Keratinocyte (primary cell): ENCODE measurements around the gene HYDIN. TPM values are rescaled to one million over a fixed set of nuclear protein-coding genes. Genes with fewer than 3 reads are reported as not detected.
A peak's percentile ranks its signal among the peaks of the same experiment; 100 is the strongest.
"Not testable (repeated sequence)": the region's sequence is repeated elsewhere in the genome, so short reads cannot be mapped to it uniquely, and the experiment has no call there.

Experiments used
- DNase-seq: peaks from one replicate; pipeline ENCODE4 v3.0.0-alpha.2; 2011; ENCODE audit warnings: low read depth, missing footprints, low spot score
- FAIRE-seq: peaks from 2 replicates; lab custom pipeline; 2011; peaks lifted over from hg19 to GRCh38; lab: Jason Lieb, UNC
- H2AFZ ChIP-seq: 2 replicates; pipeline ENCODE4 v1.6.0; 2012; ENCODE audit warnings: low read length, control low read depth, inconsistent platforms; ENCODE audit not compliant: control insufficient read depth
- H3K27ac ChIP-seq: 2 replicates; pipeline ENCODE4 v1.5.1; 2011; ENCODE audit warnings: low read length; ENCODE audit not compliant: control insufficient read depth, insufficient read depth
- H3K27me3 ChIP-seq: 3 replicates; pipeline ENCODE4 v1.6.0; 2011; ENCODE audit warnings: low read length; ENCODE audit not compliant: control insufficient read depth, insufficient read depth; ENCODE audit errors: extremely low read depth
- H3K36me3 ChIP-seq, 2 experiments: 2 replicates in 1 of 2; 3 replicates in 1 of 2; pipeline ENCODE4 v1.5.1; 2011; ENCODE audit warnings: low read length in 2 of 2, mild to moderate bottlenecking in 1 of 2; ENCODE audit not compliant: control insufficient read depth in 2 of 2, insufficient read depth in 2 of 2; ENCODE audit errors: extremely low read depth in 1 of 2
- H3K4me1 ChIP-seq: 3 replicates; pipeline ENCODE4 v1.5.1; 2011; ENCODE audit warnings: low read length; ENCODE audit not compliant: control insufficient read depth, insufficient read depth; ENCODE audit errors: extremely low read depth
- H3K4me2 ChIP-seq: 3 replicates; pipeline ENCODE4 v1.6.0; 2011; ENCODE audit warnings: low read depth, low read length; ENCODE audit not compliant: control insufficient read depth, insufficient read depth; ENCODE audit errors: extremely low read depth
- H3K4me3 ChIP-seq, 3 experiments: fragments of 200-600 bp in 1 of 3; sonication (generic) in 1 of 3; 2 replicates in 2 of 3; 3 replicates in 1 of 3; pipeline ENCODE4 v1.5.1; 2011 to 2016; ENCODE audit warnings: low read length in 3 of 3, mild to moderate bottlenecking in 3 of 3, control low read depth in 2 of 3, inconsistent platforms in 1 of 3, low read depth in 1 of 3, mixed read lengths in 1 of 3, mixed run types in 1 of 3, moderate library complexity in 1 of 3; ENCODE audit not compliant: control insufficient read depth in 2 of 3, insufficient read depth in 2 of 3; ENCODE audit errors: extremely low read depth in 1 of 3
- H3K79me2 ChIP-seq: 2 replicates; pipeline ENCODE4 v1.6.0; 2012; ENCODE audit warnings: low read length; ENCODE audit not compliant: control insufficient read depth, insufficient read depth
- H3K9ac ChIP-seq: 3 replicates; pipeline ENCODE4 v1.6.0; 2011; ENCODE audit warnings: low read length; ENCODE audit not compliant: control insufficient read depth, insufficient read depth; ENCODE audit errors: extremely low read depth
- H3K9me1 ChIP-seq: 3 replicates; pipeline ENCODE4 v1.6.0; 2011; ENCODE audit warnings: low read length; ENCODE audit not compliant: control insufficient read depth, insufficient read depth; ENCODE audit errors: extremely low read depth
- H3K9me3 ChIP-seq: 2 replicates; pipeline ENCODE4 v1.5.1; 2012; ENCODE audit warnings: low read depth, low read length; ENCODE audit not compliant: control insufficient read depth
- H4K20me1 ChIP-seq: 3 replicates; pipeline ENCODE4 v1.6.0; 2011; ENCODE audit warnings: low read length; ENCODE audit not compliant: control insufficient read depth, insufficient read depth; ENCODE audit errors: extremely low read depth
- dilution Hi-C: fragments of 300-500 bp; cut with MboI; formaldehyde crosslinking; loops from one replicate; pipeline ENCODE4 v1.7.0; 2020; ENCODE audit warnings: low sequenced_read_pairs; ENCODE audit not compliant: extremely low pct_ligation_motif_present
- polyA plus RNA-seq, 5 experiments: library from polyadenylated mRNA; depleted of rRNA in 3 of 5; stranded (reverse) in 3 of 5; stranded (forward) in 1 of 5; unstranded in 1 of 5; fragments of >200 nt; gene quantifications; 1 replicate in 1 of 5; 2 replicates in 3 of 5; 3 replicates in 1 of 5; pipeline versions ENCODE4 v1.2.1 to v1.2.3, GENCODE V29; 2011 to 2012; ENCODE audit warnings: missing spikeins in 2 of 5, low read depth in 1 of 5, low replicate concordance in 1 of 5

Gene HYDIN
- polyA plus RNA-seq, 1 donor (not counting 4 experiments of a cell fraction or from before 2014, with no cell fraction given): 0.49 TPM

DNA sequence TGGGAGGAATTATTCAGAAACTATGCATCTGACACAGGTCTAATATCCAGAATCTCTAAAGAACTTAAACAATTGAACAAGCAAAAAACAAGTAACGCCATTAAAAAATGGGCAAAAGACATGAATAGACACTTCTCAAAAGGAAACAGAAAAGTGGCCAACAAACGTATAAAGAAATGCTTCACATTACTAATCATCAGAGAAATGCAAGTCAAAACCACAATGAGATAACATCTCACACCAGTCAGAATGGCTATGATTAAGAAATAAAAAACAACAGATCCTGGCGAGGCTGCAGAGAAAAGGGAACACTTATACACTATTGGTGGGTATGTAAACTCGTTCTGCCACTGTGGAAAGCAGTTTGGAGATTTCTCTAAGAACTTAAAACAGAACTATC lies 379.2 kb downstream of the HYDIN start:
- H3K9me1 ChIP-seq, DNase-seq, H3K9me3 ChIP-seq, H3K4me2 ChIP-seq, H4K20me1 ChIP-seq, H3K79me2 ChIP-seq, H3K27ac ChIP-seq, H3K36me3 ChIP-seq, H3K27me3 ChIP-seq, H3K4me1 ChIP-seq, H3K4me3 ChIP-seq, dilution Hi-C loops, H2AFZ ChIP-seq, H3K9ac ChIP-seq: not testable (repeated sequence)
- FAIRE-seq: peak; percentile 67

DNA sequence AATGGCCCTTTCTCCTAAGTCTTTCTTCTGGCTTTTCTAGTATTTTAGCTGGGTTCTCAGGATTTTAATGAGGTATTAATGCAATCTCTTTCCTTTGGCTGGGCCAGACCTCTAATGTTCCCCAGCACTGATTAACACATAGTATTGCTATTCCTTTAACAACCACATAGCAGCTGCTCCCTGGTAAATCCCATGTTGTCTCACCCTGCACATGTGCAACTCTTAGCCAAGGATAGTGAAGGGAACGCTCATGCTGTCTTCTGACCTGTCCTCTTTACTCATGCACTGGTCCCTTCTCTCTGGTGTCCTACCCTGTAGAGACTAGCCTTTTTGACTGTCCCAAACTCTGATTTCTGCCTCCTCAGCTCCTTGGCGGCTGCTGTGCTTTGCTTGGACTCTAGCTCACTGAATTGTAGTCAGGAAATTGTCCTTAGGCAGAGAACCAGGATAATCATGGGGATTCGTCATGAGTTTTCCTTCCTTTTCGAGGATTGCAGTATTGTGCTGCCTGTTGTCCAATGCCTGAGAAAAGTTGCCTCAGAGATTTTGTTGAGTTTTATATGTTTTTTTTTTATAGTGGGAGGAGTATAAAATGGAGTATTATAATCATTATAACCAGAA lies 406.9 kb downstream of the HYDIN start:
- H3K9ac ChIP-seq, H3K4me3 ChIP-seq, H3K79me2 ChIP-seq, H3K9me1 ChIP-seq, FAIRE-seq, H3K27me3 ChIP-seq, H3K4me2 ChIP-seq, H3K27ac ChIP-seq, H3K4me1 ChIP-seq, DNase-seq, dilution Hi-C loops, H4K20me1 ChIP-seq, H3K36me3 ChIP-seq, H3K9me3 ChIP-seq, H2AFZ ChIP-seq: not testable (repeated sequence)

GRCh38 chr16:70822734-70823133 lies 407.8 kb downstream of the HYDIN start:
- H3K9me1 ChIP-seq, H3K9me3 ChIP-seq, DNase-seq, H3K36me3 ChIP-seq, H3K4me1 ChIP-seq, H3K79me2 ChIP-seq, H3K27me3 ChIP-seq, dilution Hi-C loops, H2AFZ ChIP-seq, H3K4me2 ChIP-seq, H3K27ac ChIP-seq, H3K9ac ChIP-seq, H3K4me3 ChIP-seq, FAIRE-seq, H4K20me1 ChIP-seq: not testable (repeated sequence)

GRCh38 chr16:70818088-70818487 lies 412.4 kb downstream of the HYDIN start:
- H3K4me2 ChIP-seq, H3K36me3 ChIP-seq, H3K27ac ChIP-seq, H3K9me3 ChIP-seq, H3K9ac ChIP-seq, H3K79me2 ChIP-seq, H4K20me1 ChIP-seq, FAIRE-seq, H3K4me1 ChIP-seq, dilution Hi-C loops, H3K9me1 ChIP-seq, DNase-seq, H3K27me3 ChIP-seq, H2AFZ ChIP-seq, H3K4me3 ChIP-seq: not testable (repeated sequence)
